Breast epithelium (tissue), 3 donors: ENCODE results near the gene SCTR.

Source experiments
- POLR2A ChIP-seq: fragments of 450-650 bp; IDR thresholded peaks from one replicate; pipeline ENCODE4 v1.6.1; 2016; ENCODE audit warnings: antibody characterized with exemption, mild to moderate bottlenecking, moderate library complexity
- TF ChIP-seq, protein P1 (sequence below), 3 donors: fragments of 450-650 bp; IDR thresholded peaks; one replicate each; pipeline ENCODE4 v1.5.1; 2016 to 2017; ENCODE audit warnings: antibody characterized with exemption in 3 of 3, mild to moderate bottlenecking in 3 of 3, moderate library complexity in 3 of 3

DNA sequence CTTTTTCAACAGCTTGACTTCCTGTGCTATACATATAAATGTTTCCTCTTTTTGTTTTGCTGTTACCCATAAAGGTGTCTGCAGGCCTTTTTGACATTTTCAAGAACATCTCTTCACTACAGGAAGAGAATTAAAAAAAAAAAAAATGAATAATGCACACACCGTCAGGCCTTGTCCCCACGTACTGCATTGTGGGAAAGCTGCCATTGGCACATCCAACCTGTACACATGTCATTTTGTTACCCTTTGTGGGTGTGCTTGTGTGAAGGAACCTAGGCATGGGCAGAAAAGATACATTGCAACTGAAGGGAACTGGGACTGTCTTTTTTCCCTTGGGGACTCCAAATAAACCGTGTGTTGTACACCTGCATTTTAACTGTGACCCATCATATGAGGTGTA, 109.4 kb downstream of the SCTR start:
- TF ChIP-seq, protein P1, sequence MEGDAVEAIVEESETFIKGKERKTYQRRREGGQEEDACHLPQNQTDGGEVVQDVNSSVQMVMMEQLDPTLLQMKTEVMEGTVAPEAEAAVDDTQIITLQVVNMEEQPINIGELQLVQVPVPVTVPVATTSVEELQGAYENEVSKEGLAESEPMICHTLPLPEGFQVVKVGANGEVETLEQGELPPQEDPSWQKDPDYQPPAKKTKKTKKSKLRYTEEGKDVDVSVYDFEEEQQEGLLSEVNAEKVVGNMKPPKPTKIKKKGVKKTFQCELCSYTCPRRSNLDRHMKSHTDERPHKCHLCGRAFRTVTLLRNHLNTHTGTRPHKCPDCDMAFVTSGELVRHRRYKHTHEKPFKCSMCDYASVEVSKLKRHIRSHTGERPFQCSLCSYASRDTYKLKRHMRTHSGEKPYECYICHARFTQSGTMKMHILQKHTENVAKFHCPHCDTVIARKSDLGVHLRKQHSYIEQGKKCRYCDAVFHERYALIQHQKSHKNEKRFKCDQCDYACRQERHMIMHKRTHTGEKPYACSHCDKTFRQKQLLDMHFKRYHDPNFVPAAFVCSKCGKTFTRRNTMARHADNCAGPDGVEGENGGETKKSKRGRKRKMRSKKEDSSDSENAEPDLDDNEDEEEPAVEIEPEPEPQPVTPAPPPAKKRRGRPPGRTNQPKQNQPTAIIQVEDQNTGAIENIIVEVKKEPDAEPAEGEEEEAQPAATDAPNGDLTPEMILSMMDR (IDR thresholded peaks at IDR 0.05), result no peak
- no peak for TF ChIP-seq POLR2A
